Gastrocnemius medialis (tissue), 4 donors: Measurements from ENCODE around the gene CFAP45. TPM values are rescaled to one million over a fixed set of nuclear protein-coding genes. Genes with fewer than 3 reads are reported as not detected.

Experiments
- ATAC-seq, 2 donors: fragments of 150-250 bp; one replicate each; pipeline ENCODE4 v1.9.1; 2016
- DNase-seq, 2 donors: peaks; one replicate each; pipeline ENCODE4 v3.0.0-alpha.2; 2019
- H3K27ac ChIP-seq, 4 donors: fragments of 200-600 bp; sonication (generic); 1 replicate in 1 of 4; 2 replicates in 3 of 4; pipeline ENCODE4 v1.5.1; 2016 to 2018; ENCODE audit warnings: mild to moderate bottlenecking in 2 of 4, moderate library complexity in 1 of 4
- H3K27me3 ChIP-seq, 3 donors: fragments of 200-600 bp; sonication (generic) in 2 of 3; 1 replicate in 1 of 3; 2 replicates in 2 of 3; pipeline versions ENCODE4 v1.5.1 to v1.6.0; 2016 to 2019; ENCODE audit warnings: mild to moderate bottlenecking in 1 of 3, moderate library complexity in 1 of 3
- H3K36me3 ChIP-seq, 2 donors: fragments of 200-600 bp; sonication (generic) in 1 of 2; one replicate each; pipeline ENCODE4 v1.5.1; 2017 to 2018
- H3K4me1 ChIP-seq, 2 donors: fragments of 200-600 bp; sonication (generic) in 1 of 2; one replicate each; pipeline ENCODE4 v1.5.1; 2016 to 2017; ENCODE audit warnings: mild to moderate bottlenecking in 2 of 2
- H3K4me3 ChIP-seq, 4 donors: fragments of 200-600 bp; sonication (generic) in 3 of 4; 1 replicate in 1 of 4; 2 replicates in 3 of 4; pipeline ENCODE4 v1.5.1; 2016 to 2019; ENCODE audit warnings: mild to moderate bottlenecking in 2 of 4
- H3K9me3 ChIP-seq, 3 donors: fragments of 200-600 bp; sonication (generic) in 2 of 3; 1 replicate in 1 of 3; 2 replicates in 2 of 3; pipeline ENCODE4 v1.5.1; 2016 to 2019
- CTCF ChIP-seq, 5 experiments: fragments of 450-650 bp in 3 of 5; fragments of 200-600 bp in 2 of 5; sonication (generic) in 2 of 5; IDR thresholded peaks in 4 of 5; conservative IDR thresholded peaks in 1 of 5; 1 replicate in 4 of 5; 2 replicates in 1 of 5; pipeline ENCODE4 v1.5.1; 2016 to 2019; ENCODE audit warnings: antibody characterized with exemption in 5 of 5, mild to moderate bottlenecking in 3 of 5, moderate library complexity in 3 of 5
- POLR2A ChIP-seq, 2 donors: fragments of 450-650 bp; IDR thresholded peaks; one replicate each; pipeline ENCODE4 v1.6.1; 2017; ENCODE audit warnings: antibody characterized with exemption in 2 of 2, mild to moderate bottlenecking in 2 of 2, moderate library complexity in 2 of 2
- in situ Hi-C, 4 donors: fragments of 200-750 bp; cut with MboI; loops; one replicate each; pipeline versions ENCODE4 v1.15.0 to v1.8.0; 2017; ENCODE audit warnings: low sequenced_read_pairs in 4 of 4
- intact Hi-C: fragments of 100-400 bp; cut with DNase I; formaldehyde crosslinking; loops from one replicate; pipeline ENCODE4 v1.15.1; 2023; ENCODE audit warnings: low total_unique reads
- total RNA-seq, 4 donors: library from RNA; depleted of rRNA; stranded (reverse); fragments of >200 nt; gene quantifications; one replicate each; pipeline versions ENCODE4 v1.1.0 to v1.2.3, GENCODE V29; 2016

Gene CFAP45
- total RNA-seq, 4 donors from 2014 or later, result not detected

DNA sequence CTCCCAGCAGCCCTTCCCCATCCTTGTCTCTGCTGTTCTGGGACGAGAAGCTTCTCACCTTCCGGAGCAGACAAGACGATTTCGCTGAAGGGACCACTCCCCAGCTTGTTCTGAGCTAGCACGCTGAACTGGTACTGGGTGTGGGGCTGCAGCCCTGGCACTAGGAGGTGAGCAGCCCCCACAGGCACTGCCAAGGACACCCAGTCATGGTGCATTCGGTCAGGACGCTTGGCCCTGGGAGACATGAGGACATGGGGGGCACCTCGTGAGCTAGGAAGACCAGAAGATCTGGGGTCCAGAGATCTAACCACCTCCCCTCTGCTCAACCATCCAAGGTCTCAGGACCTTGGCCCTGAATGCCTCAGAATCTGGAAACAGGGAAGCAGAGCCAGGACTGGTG, 30.7 kb upstream of the CFAP45 start:
- no peak overlapping the region for H3K4me3 ChIP-seq
- peaks cover 6 to 10% (median 7%) of the 10 kb centered on the region in 3 donors for H3K27me3 ChIP-seq
- no peak overlapping the region for H3K27ac ChIP-seq
- no peaks in the 10 kb centered on the region for H3K36me3 ChIP-seq
- TF ChIP-seq POLR2A (IDR thresholded peaks at IDR 0.05) (no peak), CTCF (IDR thresholded peaks at IDR 0.05 in 4 of 5, conservative IDR thresholded peaks at IDR 0.05 in 1 of 5) (no peak)
- H3K9me3 ChIP-seq, result no peaks in the 10 kb centered on the region
- intact Hi-C loops (no loop called here), in situ Hi-C loops (loop anchor here in 1 of 4 donors (10.0 kb wide), 1 partner anchor 74 kb away; no protein-coding TSS in a partner anchor)
- DNase-seq, result no peak
- no peak for ATAC-seq
- no peaks in the 10 kb centered on the region for H3K4me1 ChIP-seq

DNA sequence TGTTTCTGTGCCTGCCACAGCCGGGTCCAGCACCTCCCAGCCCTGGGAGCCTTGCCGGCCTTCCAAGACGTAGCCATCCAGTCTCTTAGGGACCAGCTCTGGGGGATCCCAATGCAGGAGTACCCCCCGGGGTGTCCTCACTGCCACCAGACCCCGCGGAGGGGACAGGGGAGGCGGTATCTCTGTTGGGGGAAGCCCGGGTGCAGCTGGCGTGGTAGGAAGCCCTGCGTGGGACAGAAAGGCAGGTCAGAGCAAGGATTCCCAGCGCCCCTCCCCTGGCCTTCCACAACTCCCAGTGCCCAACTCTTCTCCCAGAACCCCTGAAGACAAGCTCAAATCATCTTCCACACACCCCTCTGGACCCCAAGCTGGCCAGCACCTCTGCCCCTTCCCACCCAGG, 30.3 kb upstream of the CFAP45 start:
- TF ChIP-seq POLR2A (IDR thresholded peaks at IDR 0.05) (no peak), CTCF (IDR thresholded peaks at IDR 0.05 in 4 of 5, conservative IDR thresholded peaks at IDR 0.05 in 1 of 5) (no peak)
- Histone ChIP-seq H3K9me3 (no peaks in the 10 kb centered on the region), H3K4me3 (no peak overlapping the region), H3K27ac (no peak overlapping the region), H3K36me3 (no peaks in the 10 kb centered on the region), H3K27me3 (peaks cover 11 to 14% (median 11%) of the 10 kb centered on the region in 3 donors), H3K4me1 (no peaks in the 10 kb centered on the region)
- intact Hi-C loops (no loop called here), in situ Hi-C loops (loop anchor here in 1 of 4 donors (10.0 kb wide), 1 partner anchor 75 kb away; no protein-coding TSS in a partner anchor)
- ATAC-seq, result no peak
- DNase-seq, result no peak

- in situ Hi-C loops (loop anchor here in 1 of 4 donors (10.0 kb wide), 1 partner anchor 75 kb away; no protein-coding TSS in a partner anchor), intact Hi-C loops (loop anchor here (10.0 kb wide), 1 partner anchor 75 kb away; no protein-coding TSS in a partner anchor)
- H3K4me3 ChIP-seq, result no peak overlapping the region
- TF ChIP-seq POLR2A (IDR thresholded peaks at IDR 0.05) (no peak), CTCF (IDR thresholded peaks at IDR 0.05 in 4 of 5, conservative IDR thresholded peaks at IDR 0.05 in 1 of 5) (no peak)
- H3K27me3 ChIP-seq, result peaks cover 13 to 22% (median 19%) of the 10 kb centered on the region in 3 donors
- DNase-seq (no peak), ATAC-seq (no peak)
- H3K27ac ChIP-seq, result no peak overlapping the region
- no peaks in the 10 kb centered on the region for H3K9me3 ChIP-seq
- peaks cover 0 to 3% of the 10 kb centered on the region in 2 donors for H3K4me1 ChIP-seq
- H3K36me3 ChIP-seq, result no peaks in the 10 kb centered on the region
These were observed 29.4 kb upstream of the CFAP45 start for GRCh38 chr1:159929155-159930051.

DNA sequence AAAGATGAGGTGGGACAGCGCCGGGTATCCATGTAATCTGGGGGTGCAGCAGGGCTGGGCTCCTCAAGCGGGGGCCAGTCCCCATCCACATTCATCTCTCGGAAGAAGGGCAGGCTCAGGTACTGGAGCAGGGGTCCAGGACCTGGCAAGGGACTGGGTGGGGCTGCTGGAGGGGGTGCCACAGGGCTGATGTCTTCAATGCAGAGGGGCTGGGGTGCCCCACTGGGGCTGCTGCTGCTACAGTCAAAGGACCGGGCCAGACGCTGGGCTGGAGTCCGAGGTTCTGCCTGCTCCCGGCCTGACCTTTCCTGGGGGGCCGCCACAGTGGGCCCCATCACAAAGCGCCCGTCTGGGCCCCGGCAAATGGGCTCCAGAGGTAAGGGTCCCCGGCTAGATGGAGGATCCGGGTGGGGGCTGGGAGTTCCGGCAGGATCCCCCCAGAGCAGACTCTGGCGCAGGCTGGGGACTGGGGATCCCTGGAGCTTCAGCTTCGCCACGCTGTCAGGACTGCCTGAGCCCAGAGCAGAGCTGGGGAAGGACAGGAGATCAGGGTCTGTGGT, 28.6 kb upstream of the CFAP45 start:
- TF ChIP-seq CTCF (IDR thresholded peaks at IDR 0.05 in 4 of 5, conservative IDR thresholded peaks at IDR 0.05 in 1 of 5), result no peak
- TF ChIP-seq POLR2A (IDR thresholded peaks at IDR 0.05), result no peak
- Histone ChIP-seq H3K9me3 (no peaks in the 10 kb centered on the region), H3K36me3 (no peaks in the 10 kb centered on the region), H3K4me1 (peaks cover 0 to 3% of the 10 kb centered on the region in 2 donors), H3K4me3 (no peak overlapping the region), H3K27me3 (peaks cover 13 to 24% (median 19%) of the 10 kb centered on the region in 3 donors), H3K27ac (no peak overlapping the region)
- no peak for ATAC-seq
- in situ Hi-C loops, result no loop called here
- intact Hi-C loops, result loop anchor here (10.0 kb wide), 1 partner anchor 74 kb away; no protein-coding TSS in a partner anchor
- DNase-seq, result no peak
